ENCODE results near the gene ZCCHC10.
"Not testable (repeated sequence)": the region's sequence is repeated elsewhere in the genome, so short reads cannot be mapped to it uniquely, and the experiment has no call there.

ZCCHC10 gene

GRCh38 chr5:133051061-133051541 lies 24.8 kb upstream of the ZCCHC10 start:
- H3K27ac ChIP-seq = peak overlapping the region; percentile 96
- no peak for TF ChIP-seq CTCF (conservative IDR thresholded peaks at IDR 0.05)

- peak overlapping the region; percentile 96 for H3K27ac ChIP-seq
- TF ChIP-seq CTCF (conservative IDR thresholded peaks at IDR 0.05) = no peak
Observed at GRCh38 chr5:133050521-133050920, 24.2 kb upstream of the ZCCHC10 start.

GRCh38 chr5:133049726-133050048 lies 23.3 kb upstream of the ZCCHC10 start:
- H3K27ac ChIP-seq = peak overlapping the region; percentile 96
- TF ChIP-seq CTCF (conservative IDR thresholded peaks at IDR 0.05) = no peak

- H3K27ac ChIP-seq = peak overlapping the region; percentile 96
- TF ChIP-seq CTCF (conservative IDR thresholded peaks at IDR 0.05) = no peak
Observed at GRCh38 chr5:133048993-133049725, 22.8 kb upstream of the ZCCHC10 start.

- no peak for TF ChIP-seq CTCF (conservative IDR thresholded peaks at IDR 0.05)
Observed at GRCh38 chr5:133047404-133047803, 21.1 kb upstream of the ZCCHC10 start.

GRCh38 chr5:133046560-133046959 lies 20.2 kb upstream of the ZCCHC10 start:
- not testable (repeated sequence) for H3K27ac ChIP-seq

More at GRCh38 chr5:133047404-133047803, 21.1 kb upstream of the ZCCHC10 start:
- peak overlapping the region; percentile 96; the same call in 1 of the 2 replicates for H3K27ac ChIP-seq

GRCh38 chr5:133041910-133042309 lies 15.6 kb upstream of the ZCCHC10 start:
- no peak overlapping the region for H3K27ac ChIP-seq
- no peak for TF ChIP-seq CTCF (conservative IDR thresholded peaks at IDR 0.05)

- TF ChIP-seq CTCF (conservative IDR thresholded peaks at IDR 0.05) = no peak
- peak overlapping the region; percentile 47; the same call in 1 of the 2 replicates for H3K27ac ChIP-seq
Observed at GRCh38 chr5:133041157-133041784, 14.9 kb upstream of the ZCCHC10 start.

- not testable (repeated sequence) for H3K27ac ChIP-seq
Observed at GRCh38 chr5:133036677-133037076, 10.3 kb upstream of the ZCCHC10 start.

All from VCaP (cell line).